SKM-1 (cell line): ENCODE measurements around the gene CLBA1.

ENCODE experiments used
- DNase-seq: peaks from one replicate; lab custom pipeline; 2025; ENCODE audit not compliant: unreplicated experiment; lab: John Stamatoyannopoulos, UW

CLBA1 gene

DNA sequence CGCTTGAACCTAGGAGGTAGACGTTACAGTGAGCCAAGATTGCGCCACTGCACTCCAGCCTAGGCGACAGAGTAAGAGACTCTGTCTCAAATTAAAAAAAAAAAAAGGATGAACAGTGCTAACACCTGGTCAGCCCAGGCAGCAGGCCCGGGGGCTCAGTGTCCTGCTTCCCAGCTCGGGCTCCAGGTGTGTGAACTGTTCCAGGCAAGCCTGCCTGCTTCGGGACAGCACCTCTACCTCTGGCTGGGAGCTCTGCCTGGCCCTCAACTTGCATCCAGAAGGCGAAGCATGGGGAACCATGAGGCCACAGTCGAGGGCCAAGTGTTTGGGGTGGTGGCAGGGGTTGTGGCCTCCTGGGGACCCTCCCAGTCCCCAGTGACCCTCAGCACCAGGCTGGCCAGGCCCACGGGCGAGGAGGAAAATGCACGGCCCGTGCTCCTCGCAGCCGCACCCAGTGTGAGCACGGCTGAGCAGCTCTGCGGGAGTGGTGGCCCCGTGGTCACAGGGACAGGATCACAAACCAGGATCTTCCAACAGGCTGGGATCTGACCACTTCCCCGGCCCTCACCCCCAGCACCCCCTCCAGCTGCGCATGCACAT lies 19.8 kb downstream of the CLBA1 start:
- DNase-seq: no peak

DNA sequence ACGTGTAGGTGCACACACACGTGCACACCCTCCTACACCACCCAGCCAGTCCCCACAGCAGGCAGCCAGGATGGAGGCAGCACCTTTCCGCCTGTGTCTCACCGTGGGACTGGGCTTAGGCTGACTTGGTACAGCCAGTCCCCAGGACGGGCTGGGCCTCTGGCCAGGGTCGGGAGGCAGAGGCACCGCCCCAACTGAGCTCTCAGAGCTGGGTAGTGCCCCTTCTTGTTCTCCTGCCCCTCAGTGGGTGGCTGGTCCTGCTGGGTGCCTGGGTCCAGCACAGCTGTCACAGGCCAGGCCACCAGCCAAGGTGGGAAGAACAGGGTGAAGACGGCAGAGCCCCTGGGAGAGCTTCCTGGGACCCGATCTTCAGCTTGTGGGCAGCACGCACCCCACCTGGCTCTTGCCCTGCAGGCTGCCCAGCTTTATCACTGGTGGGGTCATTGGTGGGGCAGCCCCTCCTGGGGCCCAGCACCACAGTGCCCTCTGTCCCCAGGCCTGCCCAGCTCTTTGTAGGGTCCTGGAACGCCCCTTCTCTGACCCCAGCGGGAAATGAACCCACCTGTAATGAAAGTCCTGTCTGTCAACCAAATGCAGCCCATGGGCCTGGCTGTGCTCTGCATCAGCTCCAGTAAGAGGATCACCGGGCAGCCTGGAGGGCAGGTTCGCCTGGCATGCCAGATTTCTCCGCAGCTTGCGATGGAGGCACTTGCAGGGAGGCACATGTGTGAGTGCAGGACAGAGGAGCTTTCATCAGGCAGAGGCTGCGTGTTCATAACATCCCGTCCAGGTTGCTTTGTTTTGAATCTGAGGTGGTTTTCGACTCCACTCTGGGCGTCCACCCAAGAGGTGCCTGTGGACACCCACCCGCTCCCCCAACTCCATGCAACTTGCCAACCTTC lies 20.6 kb downstream of the CLBA1 start:
- DNase-seq: no peak

DNA sequence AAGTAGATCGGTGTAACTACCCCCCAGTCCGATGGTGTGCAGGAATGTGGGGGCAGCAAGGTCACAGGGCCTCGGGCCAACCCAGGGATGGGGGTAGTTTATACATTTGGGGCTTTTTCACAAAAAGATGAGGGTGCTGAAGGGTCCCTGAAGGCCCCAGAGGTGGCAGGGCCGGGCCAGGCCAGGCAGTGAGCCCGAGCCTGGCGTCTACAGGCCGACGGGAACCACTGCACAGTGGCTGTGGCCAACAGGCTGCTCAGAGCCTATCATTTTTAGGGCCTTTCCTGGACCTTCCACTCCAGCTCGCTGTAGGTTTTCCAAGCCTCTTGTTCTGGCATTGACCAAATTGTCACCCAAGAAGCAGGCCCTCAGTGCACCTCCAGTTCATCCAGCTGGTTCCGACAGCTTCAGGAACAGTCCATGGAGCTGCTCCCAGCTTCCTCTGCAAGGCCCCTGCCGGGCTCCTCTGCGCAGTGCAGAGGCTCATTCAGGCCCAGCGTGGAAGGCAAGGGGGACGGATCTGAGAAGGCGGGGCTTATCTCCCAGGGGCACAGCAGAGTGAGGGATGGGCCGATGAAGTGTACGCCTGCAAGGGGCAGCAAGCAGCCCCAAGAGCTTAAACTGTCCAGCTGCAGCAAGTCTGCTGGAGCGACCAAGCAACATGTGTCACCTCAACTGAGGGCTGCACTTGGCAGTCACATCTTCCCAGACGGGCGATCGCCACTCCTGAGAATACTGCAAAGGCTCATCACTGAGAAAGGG lies 21.4 kb downstream of the CLBA1 start:
- DNase-seq: no peak

DNA sequence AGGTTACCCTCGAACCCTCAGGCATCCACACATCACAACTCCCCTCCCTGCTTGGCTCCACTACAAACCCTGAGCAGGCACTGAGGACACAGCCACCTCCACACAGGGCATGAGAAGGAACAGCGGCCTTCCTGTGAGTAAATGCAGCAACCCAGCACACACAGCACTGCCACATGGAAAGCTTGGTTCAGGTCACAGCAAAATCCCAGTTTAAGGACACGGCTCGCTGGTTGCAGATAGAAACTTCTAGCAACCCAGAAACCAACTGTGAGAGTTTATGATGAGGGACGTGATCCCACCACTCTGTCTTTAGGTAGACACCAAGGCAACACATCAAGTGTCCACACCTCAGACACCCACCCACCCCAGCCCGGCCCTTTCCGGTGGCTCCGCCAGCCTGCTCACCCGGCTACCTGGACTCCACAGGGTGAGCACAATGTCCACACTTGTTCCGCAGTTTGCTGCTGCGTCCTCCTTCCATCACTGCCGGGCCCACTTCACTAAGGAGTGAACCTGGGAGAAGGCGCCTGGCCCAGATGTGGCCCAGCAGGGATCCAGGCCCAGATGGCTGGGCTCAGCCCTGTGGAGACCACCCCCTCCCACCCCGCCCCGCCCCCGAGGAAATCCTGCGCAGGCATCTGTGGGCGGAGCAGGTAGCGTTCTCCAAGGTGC lies 22.1 kb downstream of the CLBA1 start:
- DNase-seq: no peak

DNA sequence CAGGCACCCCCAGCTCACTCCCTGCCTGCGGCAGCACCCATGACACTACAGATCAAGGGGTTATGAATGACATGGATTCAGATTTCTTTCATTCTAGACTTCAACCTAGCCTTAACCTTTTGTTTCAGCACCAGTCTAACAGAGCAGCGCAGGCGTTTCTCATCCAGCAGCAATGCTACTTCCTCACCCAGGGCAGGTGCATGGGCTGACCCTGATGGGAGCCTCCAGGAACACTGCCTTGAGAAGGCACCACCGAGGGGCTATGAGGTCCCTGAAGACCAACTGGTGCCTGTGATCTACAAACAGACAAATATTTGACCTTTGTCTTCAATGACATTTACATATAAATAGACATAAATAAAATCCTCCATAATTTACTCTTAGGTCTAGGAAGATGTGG lies 24.5 kb downstream of the CLBA1 start:
- no peak for DNase-seq

DNA sequence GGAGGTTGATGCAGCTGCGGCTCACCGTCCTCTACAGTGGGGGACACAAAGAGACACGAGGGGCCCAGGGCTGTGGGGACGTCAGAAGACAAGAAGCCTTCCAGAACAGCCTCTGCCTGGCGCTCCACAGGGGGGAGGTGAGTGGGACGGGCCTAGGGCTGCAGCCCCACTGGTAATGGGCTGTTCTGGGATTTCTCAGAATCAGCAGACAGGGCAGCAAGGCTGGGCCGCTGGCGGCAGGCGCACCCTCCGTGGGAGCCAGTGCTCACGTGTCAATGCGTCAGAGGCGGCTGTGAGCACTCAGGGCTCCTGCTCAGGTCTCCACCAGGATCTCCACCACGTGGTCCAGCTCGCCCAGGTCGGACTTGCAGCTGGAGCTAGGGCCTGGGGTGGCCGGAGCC lies 25.3 kb downstream of the CLBA1 start:
- DNase-seq: no peak

DNA sequence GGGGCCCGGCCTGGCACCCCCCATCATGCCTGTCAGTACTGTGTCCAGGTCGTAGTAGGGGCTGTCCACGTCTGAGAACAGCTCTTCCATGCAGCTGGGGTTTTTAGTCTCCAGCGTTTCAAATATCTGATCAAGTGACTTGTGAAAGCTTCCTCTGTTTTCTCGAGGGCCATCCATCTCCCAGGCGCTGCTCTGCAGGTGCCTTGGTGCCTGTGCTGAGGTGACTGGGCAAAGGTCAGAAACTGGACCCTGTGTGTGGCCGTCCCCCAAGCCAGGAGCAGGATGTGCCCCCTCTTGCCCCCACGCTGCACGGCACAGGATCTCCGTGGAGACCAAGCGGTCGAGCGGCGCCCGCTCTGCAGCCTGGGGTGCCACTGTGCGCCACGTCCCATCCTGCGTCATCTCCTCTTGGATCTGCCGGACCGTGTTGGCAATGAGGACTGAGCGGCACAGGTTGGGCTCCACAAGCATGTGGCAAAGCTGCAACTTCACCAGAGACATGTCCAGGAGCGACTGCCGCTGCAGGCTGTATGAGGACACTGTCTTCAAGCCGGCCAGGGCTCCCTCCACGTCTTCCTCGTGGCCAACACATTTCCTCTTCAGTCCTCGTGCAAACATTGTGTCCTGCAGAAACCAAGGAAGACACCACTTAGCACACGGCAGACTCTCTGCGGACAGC lies 25.9 kb downstream of the CLBA1 start:
- DNase-seq: no peak

DNA sequence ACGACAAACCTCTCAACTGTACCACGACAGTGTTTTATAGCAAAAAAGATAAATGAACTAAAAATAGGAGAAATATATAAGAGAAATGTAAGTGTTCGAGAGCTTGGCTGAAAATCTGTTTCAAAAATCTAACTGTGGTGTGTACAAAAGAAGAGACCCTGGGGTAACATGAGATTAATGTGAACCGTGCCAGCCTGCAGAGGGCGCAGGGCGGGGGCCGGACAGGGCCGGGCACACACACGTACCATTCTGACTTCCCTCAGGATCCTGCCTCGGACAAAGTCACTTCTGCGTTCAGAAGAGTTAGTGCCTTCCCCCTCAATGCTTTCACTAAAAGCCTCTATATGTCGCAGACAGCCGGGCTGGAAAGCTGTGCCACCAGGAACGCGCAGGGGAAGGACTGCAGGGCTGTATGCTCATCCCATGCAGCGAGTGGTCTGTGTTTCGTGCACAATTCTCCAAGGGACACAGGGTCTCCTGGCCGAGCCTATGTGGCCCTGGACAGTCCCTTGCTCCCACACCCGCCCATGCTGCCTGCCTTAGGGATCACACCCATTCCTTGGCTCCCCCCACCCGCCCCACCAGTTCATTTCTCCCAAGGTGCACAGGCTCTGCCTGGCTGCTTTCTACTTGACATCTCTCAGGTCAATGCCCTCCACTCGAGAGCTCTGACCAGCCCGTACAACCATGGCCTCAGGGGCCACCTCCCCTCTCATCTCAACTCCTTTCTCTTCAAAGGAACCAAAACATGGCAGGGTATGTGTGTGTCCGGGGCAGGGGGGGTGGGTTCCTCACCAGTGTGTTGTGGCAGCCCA lies 26.8 kb downstream of the CLBA1 start:
- DNase-seq: no peak

DNA sequence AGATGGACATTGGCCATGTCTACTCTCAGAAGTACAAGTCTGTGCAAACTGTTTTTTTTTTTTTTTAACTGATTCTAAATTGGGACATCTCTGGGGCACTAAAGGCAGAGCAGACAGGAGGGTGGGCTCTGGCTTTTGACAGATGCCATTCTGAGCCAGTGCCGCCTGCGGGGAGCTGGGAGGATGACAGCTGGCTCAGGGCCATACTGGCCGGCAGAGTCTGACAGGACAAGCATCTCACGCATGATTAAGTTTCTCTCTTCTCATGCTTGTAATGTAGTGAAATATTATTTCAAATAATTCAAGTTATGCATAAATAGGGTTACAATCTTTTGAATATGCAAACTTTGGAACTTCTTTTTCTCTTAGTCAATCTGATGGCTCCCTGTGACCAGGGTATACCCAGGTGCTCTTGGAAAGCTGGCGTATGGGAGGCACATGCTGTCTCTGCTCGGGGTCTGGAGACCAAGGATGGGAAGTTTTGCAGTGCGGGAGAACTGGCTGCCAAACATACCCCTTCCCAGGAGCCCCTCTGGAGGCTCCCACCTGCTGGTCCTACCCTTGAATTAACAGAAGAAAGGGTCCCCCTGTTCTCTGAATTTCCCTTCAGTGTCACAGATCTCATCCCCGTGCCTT lies 27.7 kb downstream of the CLBA1 start:
- no peak for DNase-seq

DNA sequence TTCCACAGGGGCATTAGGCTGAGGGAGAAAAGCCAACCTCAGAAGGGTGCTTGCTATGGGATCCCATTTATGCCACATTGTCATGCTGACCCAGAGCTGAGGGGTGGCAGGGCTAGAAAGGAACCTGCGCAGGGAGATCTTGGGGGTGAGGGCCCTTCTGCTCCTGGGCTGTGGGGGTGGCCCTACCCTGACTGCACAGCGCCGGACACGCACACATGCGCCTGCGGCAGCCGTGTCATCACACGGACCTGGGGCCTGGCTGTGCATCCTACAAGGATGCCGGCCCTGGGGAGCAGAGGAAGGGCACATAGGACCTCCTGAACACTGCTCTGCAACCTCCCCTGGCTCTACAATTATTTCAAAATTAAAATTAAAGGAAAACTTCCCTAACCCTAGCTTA lies 28.4 kb downstream of the CLBA1 start:
- DNase-seq: no peak

DNA sequence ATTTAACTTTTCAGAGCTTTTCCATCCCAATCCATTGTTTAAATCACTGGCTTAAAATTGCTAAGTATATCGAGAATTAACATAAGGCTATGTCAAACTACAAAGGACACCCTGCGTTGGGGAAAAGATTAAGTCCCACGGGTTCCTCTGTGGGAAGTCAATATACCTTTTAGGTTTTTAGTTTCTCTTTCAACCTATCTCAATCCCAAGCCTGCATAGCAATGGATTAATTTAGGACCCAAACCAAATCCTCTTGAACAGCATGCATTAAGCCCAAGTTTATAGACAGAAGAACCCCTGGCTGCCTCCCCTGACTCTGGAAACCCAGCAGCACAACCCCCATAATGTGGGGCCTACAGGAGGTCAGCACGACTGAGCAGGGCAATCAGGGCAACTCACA lies 29.0 kb downstream of the CLBA1 start:
- no peak for DNase-seq

DNA sequence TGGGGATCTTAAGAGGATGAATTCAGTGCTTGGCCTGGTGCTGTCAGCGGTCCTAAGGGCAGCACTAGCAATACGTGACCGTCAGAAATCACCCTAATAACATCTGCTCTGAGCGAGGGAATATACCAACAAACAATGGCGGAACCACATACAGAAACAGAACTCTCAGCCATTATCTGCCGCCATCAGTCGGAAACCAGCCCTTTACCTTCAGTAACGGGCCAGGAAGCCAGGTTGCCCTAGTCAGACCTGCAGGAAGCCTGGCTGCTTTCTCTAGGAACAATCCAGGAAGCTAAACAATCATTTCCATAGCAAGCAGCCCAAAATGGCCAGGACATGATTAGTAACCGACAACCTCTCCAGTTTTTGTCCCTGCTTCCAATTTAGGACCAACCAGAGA lies 29.7 kb downstream of the CLBA1 start:
- DNase-seq: no peak

DNA sequence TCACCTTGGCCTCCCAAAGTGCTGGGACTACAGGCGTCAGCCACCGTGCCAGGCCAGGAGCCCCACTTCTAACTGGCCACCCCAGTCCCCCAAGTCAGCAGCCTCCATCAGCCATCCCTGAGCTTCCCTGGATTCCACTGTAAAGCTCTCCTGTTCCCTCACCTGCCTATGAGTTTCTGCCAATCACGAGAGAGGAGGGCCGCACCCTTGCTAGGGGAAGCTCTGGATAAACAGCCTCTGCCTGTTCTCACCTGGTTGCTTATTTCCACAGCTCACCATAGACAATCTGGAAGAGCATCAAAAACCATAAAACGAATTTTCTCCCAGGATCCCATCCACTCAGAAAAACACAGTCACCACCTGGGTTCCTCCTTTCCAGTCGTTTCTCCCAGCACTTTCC lies 30.3 kb downstream of the CLBA1 start:
- DNase-seq: no peak

DNA sequence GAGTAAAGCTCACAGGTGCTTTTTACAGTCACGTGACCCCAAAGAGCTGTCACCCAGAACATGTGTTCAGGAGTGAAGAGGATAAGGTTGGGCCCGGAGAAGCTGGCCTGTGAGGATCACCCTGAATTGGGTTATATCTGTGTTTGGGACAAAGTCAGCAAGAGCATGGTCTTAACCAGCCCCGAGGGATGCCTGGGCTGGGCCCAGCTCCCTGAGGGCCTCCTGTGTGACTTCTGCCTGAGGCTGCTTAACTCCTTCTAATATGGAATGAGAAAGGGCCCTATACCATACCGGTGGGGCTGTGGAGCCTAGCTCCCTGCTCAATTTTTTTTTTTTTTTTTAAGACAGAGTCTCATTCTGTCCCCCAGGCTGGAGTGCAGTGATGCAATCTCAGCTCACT lies 32.8 kb downstream of the CLBA1 start:
- DNase-seq: no peak

DNA sequence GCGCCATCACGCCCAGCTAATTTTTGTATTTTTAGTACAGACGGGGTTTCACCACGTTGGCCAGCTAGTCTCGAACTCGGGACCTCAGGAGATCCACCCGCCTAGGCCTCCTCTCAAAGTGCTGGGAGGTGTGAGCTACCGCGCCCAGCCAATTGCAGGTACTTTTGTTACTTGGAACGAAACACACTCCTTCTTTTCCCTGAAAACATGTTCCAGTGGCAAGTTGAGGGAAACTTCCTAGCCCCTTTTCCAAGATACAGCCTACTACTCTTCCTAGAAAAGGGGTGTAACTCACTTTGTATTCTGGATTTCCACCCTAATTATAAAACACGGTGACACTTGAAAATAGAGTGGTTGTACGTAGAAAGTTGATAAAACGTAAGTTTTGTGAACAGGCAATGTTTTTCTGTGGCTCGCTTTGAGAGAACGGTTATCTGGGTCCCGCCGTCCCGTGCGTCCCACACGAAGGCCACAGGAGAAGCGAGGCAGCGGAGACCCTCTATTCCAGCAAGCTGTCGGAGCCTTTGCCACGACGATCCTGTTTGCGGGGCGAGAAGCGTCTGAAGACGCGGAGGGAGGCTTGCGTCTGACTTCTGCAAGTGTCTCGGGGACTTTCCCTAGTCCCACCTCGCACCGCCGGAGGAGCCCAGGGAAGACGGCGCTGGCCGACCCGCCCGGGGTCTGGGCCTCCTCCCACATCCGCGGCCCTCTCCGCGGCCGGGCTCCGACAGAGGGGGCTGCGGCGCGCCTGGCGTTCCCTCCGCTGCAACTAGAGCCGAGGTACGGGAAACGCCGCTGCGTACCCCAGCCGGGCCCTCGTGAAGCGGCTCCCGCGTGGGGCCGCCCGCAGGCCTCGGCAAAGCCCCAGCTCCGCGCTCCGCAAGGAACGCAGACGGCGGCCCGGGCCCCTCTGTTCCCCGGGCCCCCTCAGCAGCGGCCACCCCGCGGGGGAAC lies 34.5 kb downstream of the CLBA1 start:
- DNase-seq: no peak

DNA sequence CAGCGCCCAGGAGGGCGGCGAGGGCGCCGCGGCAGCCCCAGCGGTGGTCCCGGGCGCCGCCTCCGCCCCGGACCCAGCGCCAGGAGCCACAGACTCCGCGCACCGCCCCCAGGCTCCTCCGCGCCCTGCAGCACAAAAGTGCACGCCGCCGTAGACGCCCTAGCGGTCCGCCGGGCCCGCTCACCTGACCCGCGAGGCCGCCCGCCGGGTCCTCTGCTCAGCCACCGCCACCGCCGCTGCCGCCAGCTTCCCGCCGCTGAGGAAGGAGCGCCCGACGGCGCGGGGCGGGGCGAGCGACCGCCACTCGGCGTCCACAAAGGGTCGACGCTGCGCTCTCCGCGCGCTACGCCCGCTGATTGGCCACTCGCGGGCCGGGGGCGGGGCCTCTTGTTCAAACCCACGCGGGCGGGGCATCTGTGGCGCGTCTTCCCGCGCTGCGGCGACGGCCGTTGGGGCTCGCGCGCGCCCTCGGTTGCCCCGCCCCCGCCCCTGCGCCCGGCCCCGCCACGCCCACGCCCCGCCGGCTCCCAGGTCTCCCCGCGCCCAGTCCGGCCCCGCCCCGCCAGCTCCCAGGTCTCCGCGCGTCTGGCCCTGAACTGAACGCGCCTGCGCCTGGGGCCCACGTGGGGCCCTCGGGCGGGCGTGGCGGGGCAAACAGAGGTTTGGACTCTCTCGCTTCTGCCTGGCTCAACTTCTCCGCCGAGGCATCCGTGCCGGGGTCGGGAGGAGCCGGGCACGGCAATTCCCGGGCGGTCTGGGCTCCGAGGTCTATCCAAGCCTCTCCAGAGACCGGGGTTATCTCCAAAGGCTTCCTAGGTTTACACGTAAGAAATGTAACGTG lies 35.4 kb downstream of the CLBA1 start, which contains the start of gene CDCA4:
TSS of gene CDCA4 (minus strand) at position 269 of the 841 bp plus-strand sequence. CDS start 9,154 bp downstream, outside the sequence.
- DNase-seq: peak; percentile 64

DNA sequence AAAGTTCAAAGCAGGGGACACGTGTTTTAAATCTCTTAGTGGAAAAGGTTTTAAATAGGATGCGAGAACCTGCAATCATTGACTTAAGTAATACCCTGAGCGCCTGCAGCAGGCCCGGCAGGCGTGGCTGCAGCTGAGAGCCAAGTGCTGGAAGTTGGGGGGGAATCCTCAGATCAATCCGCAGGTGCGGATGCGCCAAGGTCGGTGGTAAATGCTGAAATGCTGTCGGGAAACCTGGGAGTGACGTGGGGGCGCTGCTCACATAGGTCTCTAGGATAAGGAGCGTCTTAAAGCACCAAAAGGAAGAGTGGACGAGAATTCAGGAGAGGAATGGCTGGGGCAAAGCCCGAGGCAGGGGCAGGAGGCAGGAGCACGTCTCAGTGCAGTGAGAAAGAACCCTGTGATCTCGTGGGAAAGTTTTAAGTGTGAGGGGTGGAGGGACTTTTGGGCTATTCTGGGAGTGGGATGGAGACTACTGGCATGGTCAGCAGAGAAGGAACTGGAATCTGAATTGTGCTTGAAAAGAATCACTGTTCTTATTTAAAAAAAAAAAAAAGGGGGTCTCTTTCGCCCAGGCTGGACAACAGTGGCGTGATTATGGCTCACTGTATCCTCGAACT lies 36.2 kb downstream of the CLBA1 start:
- DNase-seq: no peak
